ENCODE data around the gene CDK17.
"Not testable (repeated sequence)": the region's sequence is repeated elsewhere in the genome, so short reads cannot be mapped to it uniquely, and the experiment has no call there.

The CDK17 gene

GRCh38 chr12:96416033-96416799, 16.0 kb upstream of the CDK17 start:
- no peak for DNase-seq

GRCh38 chr12:96414637-96415036, 14.4 kb upstream of the CDK17 start:
- DNase-seq: no peak

- DNase-seq: no peak
These were observed 12.2 kb upstream of the CDK17 start for GRCh38 chr12:96412431-96412830.

- DNase-seq: no peak
These were observed 9.5 kb upstream of the CDK17 start for GRCh38 chr12:96409731-96410130.

- no peak for DNase-seq
These were observed 8.8 kb upstream of the CDK17 start for GRCh38 chr12:96408993-96409392.

GRCh38 chr12:96407429-96408097, 7.3 kb upstream of the CDK17 start:
- DNase-seq: not testable (repeated sequence)

GRCh38 chr12:96404696-96405095, 4.5 kb upstream of the CDK17 start:
- no peak for DNase-seq

- DNase-seq: no peak
These were observed 3.6 kb upstream of the CDK17 start for GRCh38 chr12:96403870-96404269.

- DNase-seq: not testable (repeated sequence)
These were observed 2.3 kb upstream of the CDK17 start for GRCh38 chr12:96402522-96402921.

- DNase-seq: no peak
These were observed 1.8 kb upstream of the CDK17 start for GRCh38 chr12:96402061-96402460.

- peak in 1 of 2 experiments; percentile 21 for DNase-seq
These were observed 1.0 kb upstream of the CDK17 start for GRCh38 chr12:96401076-96401871.

GRCh38 chr12:96400631-96401075, 414 bp upstream of the CDK17 start:
- no peak for DNase-seq

GRCh38 chr12:96399120-96399918, 920 bp downstream of the CDK17 start:
- DNase-seq: peak; percentile 65 to 88

GRCh38 chr12:96398424-96399119, 1.7 kb downstream of the CDK17 start:
- no peak for DNase-seq

- DNase-seq: no peak
These were observed 2.3 kb downstream of the CDK17 start for GRCh38 chr12:96397756-96398423.

GRCh38 chr12:96396914-96397313, 3.3 kb downstream of the CDK17 start:
- no peak for DNase-seq

GRCh38 chr12:96396209-96396608, 4.0 kb downstream of the CDK17 start:
- DNase-seq: no peak

GRCh38 chr12:96395236-96395635, 5.0 kb downstream of the CDK17 start:
- DNase-seq: no peak

GRCh38 chr12:96393229-96393628, 7.0 kb downstream of the CDK17 start:
- not testable (repeated sequence) for DNase-seq

- DNase-seq: no peak
These were observed 7.8 kb downstream of the CDK17 start for GRCh38 chr12:96392397-96392796.

- no peak for DNase-seq
These were observed 12.3 kb downstream of the CDK17 start for GRCh38 chr12:96387981-96388380.
